Measurements from ENCODE around the gene REPS2.

DNA sequence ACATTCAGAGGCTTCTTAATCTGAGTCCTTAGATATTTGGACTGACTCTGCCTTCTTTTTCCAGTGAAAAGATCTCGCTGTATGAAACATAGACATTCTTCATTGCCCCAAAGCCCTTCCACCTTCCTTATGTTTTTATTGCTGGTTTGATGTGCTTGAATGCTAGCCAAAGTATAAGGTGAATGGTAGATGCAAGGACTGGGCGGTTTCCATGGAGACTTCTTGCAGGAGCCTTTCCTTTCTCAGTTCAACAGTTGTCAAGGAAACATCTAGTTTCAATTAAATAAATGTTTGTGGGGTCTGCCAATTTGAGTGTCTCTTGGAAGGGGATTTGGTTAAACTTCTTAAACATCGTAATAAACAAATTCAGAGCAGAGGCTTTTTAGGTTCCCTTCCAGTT lies 46.0 kb downstream of the REPS2 start:
- no peak for TF ChIP-seq POLR2A (IDR thresholded peaks at IDR 0.05)
- no peak for TF ChIP-seq CTCF (IDR thresholded peaks at IDR 0.05)

Measured in body of pancreas (tissue), 4 donors.